GM23338 (cell line): ENCODE measurements around the gene TRIP10. TPM values are rescaled to one million over a fixed set of nuclear protein-coding genes. Genes with fewer than 3 reads are reported as not detected.

Experiments
- ATAC-seq: fragments of 200-7000 bp; cut with Tn5 transposase; 3 replicates; pipeline ENCODE4 v1.9.1; 2020
- DNase-seq: peaks from one replicate; pipeline ENCODE4 v3.0.0-alpha.2; 2015; ENCODE audit warnings: low spot score
- H2AFZ ChIP-seq: fragments of 200-600 bp; sonication (generic); 2 replicates; pipeline ENCODE4 v1.8.0; 2016; ENCODE audit warnings: antibody characterized with exemption, mild to moderate bottlenecking, moderate library complexity
- H3F3A ChIP-seq: fragments of 200-600 bp; sonication (generic); replicated peaks from 2 replicates; pipeline ENCODE4 v1.8.0; 2017; ENCODE audit warnings: antibody characterized with exemption, mixed run types, low read depth
- H3K27ac ChIP-seq: fragments of 200-600 bp; sonication (generic); 2 replicates; pipeline ENCODE4 v1.6.1; 2016; ENCODE audit warnings: low read depth
- H3K27me3 ChIP-seq: fragments of 200-600 bp; sonication (generic); 2 replicates; pipeline ENCODE4 v1.8.0; 2016; ENCODE audit warnings: mild to moderate bottlenecking, mixed run types, moderate library complexity; ENCODE audit not compliant: insufficient read depth
- H3K36me3 ChIP-seq: fragments of 200-600 bp; sonication (generic); 2 replicates; pipeline ENCODE4 v1.8.0; 2016; ENCODE audit warnings: mild to moderate bottlenecking; ENCODE audit not compliant: insufficient read depth
- H3K4me1 ChIP-seq: fragments of 200-600 bp; sonication (generic); 2 replicates; pipeline ENCODE4 v1.8.0; 2016; ENCODE audit warnings: mild to moderate bottlenecking, moderate library complexity; ENCODE audit not compliant: insufficient read depth
- H3K4me2 ChIP-seq: fragments of 200-600 bp; sonication (generic); 2 replicates; pipeline ENCODE4 v1.7.1; 2017; ENCODE audit warnings: mixed run types
- H3K4me3 ChIP-seq: fragments of 200-600 bp; sonication (generic); 2 replicates; pipeline ENCODE4 v1.6.1; 2016; ENCODE audit warnings: mixed run types
- H3K79me2 ChIP-seq: fragments of 200-600 bp; sonication (generic); replicated peaks from 2 replicates; pipeline ENCODE4 v1.8.0; 2017; ENCODE audit warnings: mild to moderate bottlenecking; ENCODE audit not compliant: insufficient read depth
- H3K9me2 ChIP-seq: fragments of 200-600 bp; sonication (generic); 2 replicates; pipeline ENCODE4 v1.8.0; 2017; ENCODE audit not compliant: insufficient read depth
- H4K20me1 ChIP-seq: fragments of 200-600 bp; sonication (generic); replicated peaks from 2 replicates; pipeline ENCODE4 v1.8.0; 2017; ENCODE audit warnings: mild to moderate bottlenecking; ENCODE audit not compliant: insufficient read depth
- H3K27ac Mint-ChIP-seq: 2 replicates; pipeline ENCODE4 v1.8.0; 2020; ENCODE audit warnings: inconsistent platforms, mild to moderate bottlenecking, moderate library complexity, mixed read lengths
- H3K27me3 Mint-ChIP-seq: 3 replicates; pipeline ENCODE4 v1.8.0; 2022; ENCODE audit warnings: low read depth, mild to moderate bottlenecking, moderate library complexity, mixed read lengths, inconsistent platforms; ENCODE audit not compliant: insufficient read depth, poor library complexity
- H3K36me3 Mint-ChIP-seq: 3 replicates; pipeline ENCODE4 v1.8.0; 2021; ENCODE audit warnings: low read depth, mild to moderate bottlenecking, inconsistent platforms, moderate library complexity, mixed read lengths
- H3K4me1 Mint-ChIP-seq: 3 replicates; pipeline ENCODE4 v1.8.0; 2020; ENCODE audit warnings: mild to moderate bottlenecking, inconsistent platforms, mixed read lengths
- H3K4me3 Mint-ChIP-seq: 3 replicates; pipeline ENCODE4 v1.8.0; 2021; ENCODE audit warnings: moderate library complexity, mild to moderate bottlenecking, inconsistent platforms, mixed read lengths
- H3K9me3 Mint-ChIP-seq: 3 replicates; pipeline ENCODE4 v1.8.0; 2020; ENCODE audit warnings: moderate library complexity, mild to moderate bottlenecking, inconsistent platforms, mixed read lengths
- EZH2phosphoT487 ChIP-seq: fragments of 200-600 bp; sonication (generic); IDR thresholded peaks from one replicate; pipeline ENCODE4 v1.8.1; 2018; ENCODE audit warnings: antibody characterized with exemption; ENCODE audit not compliant: unreplicated experiment
- NANOG ChIP-seq: IDR thresholded peaks from 2 replicates; pipeline ENCODE4 v1.6.1; 2016; ENCODE audit warnings: antibody characterized with exemption, borderline replicate concordance
- STAT1 ChIP-seq: IDR thresholded peaks from one replicate; pipeline ENCODE4 v1.6.1; 2016; ENCODE audit warnings: antibody characterized with exemption; ENCODE audit not compliant: unreplicated experiment
- ZNF331 ChIP-seq: fragments of 250-450 bp; sonication (Bioruptor Pico); IDR thresholded peaks from 2 replicates; pipeline ENCODE4 v1.5.0; 2020; ENCODE audit warnings: low read depth, mild to moderate bottlenecking, moderate library complexity
- ZNF462 ChIP-seq: fragments of 250-450 bp; sonication (Bioruptor Pico); IDR thresholded peaks from 2 replicates; pipeline ENCODE4 v1.5.0; 2020; ENCODE audit warnings: mild to moderate bottlenecking, moderate library complexity
- polyA plus RNA-seq: library from polyadenylated mRNA; unstranded; fragments of >200 nt; fragmentation: Nextera tagmentation; extraction: Ambion mirVana; gene quantifications from 2 replicates; pipeline ENCODE4 v1.2.1, GENCODE V29; 2016
- total RNA-seq: library from RNA; depleted of rRNA; stranded (reverse); fragments of >200 nt; shearing (Covaris generic); gene quantifications from 2 replicates; pipeline ENCODE4 v1.2.3, GENCODE V29; 2014

TRIP10 gene
- total and polyA plus RNA-seq, 2 experiments from 2014 or later, result 56.8 to 68.5 TPM

DNA sequence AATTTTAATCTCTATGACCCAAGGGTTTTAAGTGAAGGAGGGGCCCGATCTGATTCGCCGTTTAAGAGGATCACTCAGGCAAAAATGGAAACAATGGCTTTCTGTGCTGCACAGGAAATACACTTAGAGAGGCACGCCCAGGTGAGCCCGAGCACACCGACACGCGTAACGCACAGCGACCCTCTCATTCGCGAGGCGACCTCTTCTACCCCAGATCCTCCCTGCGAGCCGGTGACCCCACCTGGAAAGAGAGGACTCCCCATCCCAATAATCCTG is 27.5 kb downstream of the TRIP10 start:
- H3K79me2 ChIP-seq, result peaks cover 23% of the 10 kb centered on the region

More for the DNA sequence above, 27.5 kb downstream of the TRIP10 start:
- peaks cover 10% of the 10 kb centered on the region for H3K27me3 Mint-ChIP-seq
- H3K9me3 Mint-ChIP-seq, result peaks cover 17% of the 10 kb centered on the region
- no peaks in the 10 kb centered on the region for H3K27me3 ChIP-seq
- H3K4me1 Mint-ChIP-seq, result peaks cover 15% of the 10 kb centered on the region; the same call in 2 of the 3 replicates
- H3K36me3 ChIP-seq, result no peaks in the 10 kb centered on the region; the same call in 1 of the 2 replicates
- peak overlapping the region; percentile 99 for H3K4me2 ChIP-seq
- DNase-seq, result peak; percentile 36
- H3K27ac Mint-ChIP-seq, result peak overlapping the region; percentile 93; the same call in 1 of the 2 replicates
- peaks cover 4% of the 10 kb centered on the region; the same call in 1 of the 2 replicates for H4K20me1 ChIP-seq
- peak overlapping the region; percentile 80 for H3K4me3 Mint-ChIP-seq
- no peak overlapping the region for H2AFZ ChIP-seq
- H3F3A ChIP-seq, result peaks cover 6% of the 10 kb centered on the region; the same call in 1 of the 2 replicates
- no peaks in the 10 kb centered on the region for H3K9me2 ChIP-seq
- H3K36me3 Mint-ChIP-seq, result peaks cover 20% of the 10 kb centered on the region
- peaks cover 5% of the 10 kb centered on the region; the same call in 1 of the 2 replicates for H3K4me1 ChIP-seq
- peak; percentile 2; the same call in 2 of the 3 replicates for ATAC-seq
- TF ChIP-seq STAT1, result no peak
- no peak for TF ChIP-seq EZH2phosphoT487
- TF ChIP-seq NANOG, result no peak
- TF ChIP-seq ZNF462 (CRISPR knock-in tag), result no peak
- no peak for TF ChIP-seq ZNF331 (CRISPR knock-in tag)
- peak overlapping the region; percentile 91 for H3K4me3 ChIP-seq
- peak overlapping the region; percentile 94 for H3K27ac ChIP-seq
